AG09309 (cell line): ENCODE data around the gene SGO2.

ENCODE experiments used
- DNase-seq: peaks from one replicate; pipeline ENCODE4 v3.0.0-alpha.2; 2010; ENCODE audit warnings: low read depth
- H3K4me3 ChIP-seq: 2 replicates; pipeline ENCODE4 v1.5.1; 2011; ENCODE audit warnings: mild to moderate bottlenecking, low read depth, low read length, moderate library complexity; ENCODE audit not compliant: control insufficient read depth
- TF ChIP-seq, protein P1 (sequence below): IDR thresholded peaks from 2 replicates; pipeline ENCODE4 v1.5.1; 2011; ENCODE audit warnings: mild to moderate bottlenecking, low read depth, low read length, inconsistent platforms; ENCODE audit not compliant: insufficient read depth, control insufficient read depth; ENCODE audit errors: missing control alignments

The SGO2 gene

GRCh38 chr2:200631287-200631686, 105.3 kb downstream of the SGO2 start:
- no peak overlapping the region for H3K4me3 ChIP-seq

More at GRCh38 chr2:200631287-200631686, 105.3 kb downstream of the SGO2 start:
- TF ChIP-seq, protein P1, sequence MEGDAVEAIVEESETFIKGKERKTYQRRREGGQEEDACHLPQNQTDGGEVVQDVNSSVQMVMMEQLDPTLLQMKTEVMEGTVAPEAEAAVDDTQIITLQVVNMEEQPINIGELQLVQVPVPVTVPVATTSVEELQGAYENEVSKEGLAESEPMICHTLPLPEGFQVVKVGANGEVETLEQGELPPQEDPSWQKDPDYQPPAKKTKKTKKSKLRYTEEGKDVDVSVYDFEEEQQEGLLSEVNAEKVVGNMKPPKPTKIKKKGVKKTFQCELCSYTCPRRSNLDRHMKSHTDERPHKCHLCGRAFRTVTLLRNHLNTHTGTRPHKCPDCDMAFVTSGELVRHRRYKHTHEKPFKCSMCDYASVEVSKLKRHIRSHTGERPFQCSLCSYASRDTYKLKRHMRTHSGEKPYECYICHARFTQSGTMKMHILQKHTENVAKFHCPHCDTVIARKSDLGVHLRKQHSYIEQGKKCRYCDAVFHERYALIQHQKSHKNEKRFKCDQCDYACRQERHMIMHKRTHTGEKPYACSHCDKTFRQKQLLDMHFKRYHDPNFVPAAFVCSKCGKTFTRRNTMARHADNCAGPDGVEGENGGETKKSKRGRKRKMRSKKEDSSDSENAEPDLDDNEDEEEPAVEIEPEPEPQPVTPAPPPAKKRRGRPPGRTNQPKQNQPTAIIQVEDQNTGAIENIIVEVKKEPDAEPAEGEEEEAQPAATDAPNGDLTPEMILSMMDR, result no peak
- DNase-seq, result no peak
